ENCODE measurements around the gene PARP15. TPM values are rescaled to one million over a fixed set of nuclear protein-coding genes. Genes with fewer than 3 reads are reported as not detected.
"Not testable (repeated sequence)": the region's sequence is repeated elsewhere in the genome, so short reads cannot be mapped to it uniquely, and the experiment has no call there.

Gene PARP15
- total RNA-seq, 2 experiments from 2014 or later, result 36.6 to 38.6 TPM

DNA sequence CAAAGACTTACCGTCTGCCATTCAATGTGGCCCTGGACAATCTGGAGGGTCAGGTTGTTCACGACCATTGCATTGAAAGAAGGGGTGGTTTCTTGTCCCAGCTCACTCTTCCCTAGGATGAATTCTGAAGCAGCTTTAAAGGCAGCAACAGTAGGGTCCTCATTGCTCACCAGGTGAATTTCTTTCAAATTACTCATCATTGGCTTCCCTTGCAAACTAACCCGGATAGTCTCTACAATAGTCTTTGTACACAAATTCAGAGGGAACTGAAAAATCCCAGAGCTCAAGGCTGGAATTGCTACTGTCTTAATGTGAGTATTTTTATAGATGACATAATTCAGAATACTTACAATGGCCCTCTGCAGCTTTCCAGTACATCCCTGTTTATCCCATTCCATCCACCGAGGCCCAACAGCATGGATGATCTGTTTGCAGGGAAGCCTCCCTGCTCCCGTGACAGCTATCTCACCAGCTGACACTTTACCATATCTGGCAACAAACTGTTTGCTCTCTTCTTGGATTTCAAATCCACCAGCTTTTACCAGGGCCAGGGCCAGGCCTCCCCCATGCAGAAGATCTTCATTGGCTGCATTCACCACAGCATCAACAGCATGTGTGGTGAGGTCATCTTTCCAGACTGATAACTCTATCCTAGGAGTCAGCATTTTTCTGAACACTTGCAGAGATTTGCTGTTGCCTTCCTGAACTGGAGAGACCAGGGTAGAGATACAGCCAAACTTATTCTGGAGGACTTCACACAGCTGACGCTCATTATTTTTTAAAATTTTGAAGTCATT lies 22.0 kb upstream of the PARP15 start:
- ChIA-PET CTCF (interaction anchor here (2.4 to 11.0 kb wide), 2 partner anchors 123 to 124 kb away, joined by 22 to 248 read pairs; partner anchors contain the start of gene PARP14), POLR2A (interaction anchor here (0.5 to 1.4 kb wide), 4 partner anchors 8 to 239 kb away, joined by 3 to 6 read pairs (median 4); partner anchors contain the start of genes DTX3L and PARP9)
- peaks cover 79% of the 10 kb centered on the region for H3K36me3 Mint-ChIP-seq (ENCODE audit: low read depth)

GRCh38 chr3:122557356-122557755 lies 20.1 kb upstream of the PARP15 start:
- POLR2A ChIA-PET, result interaction anchor here (1.2 kb wide), 2 partner anchors 9 to 122 kb away, joined by 3 to 6 read pairs; no protein-coding TSS in a partner anchor
- DNase-seq, result no peak
- Mint-ChIP-seq H3K4me3 (no peak overlapping the region), H3K36me3 (ENCODE audit: low read depth) (peaks cover 73% of the 10 kb centered on the region), H3K9me3 (ENCODE audit: insufficient read depth) (no peaks in the 10 kb centered on the region), H3K27me3 (ENCODE audit: low read depth) (no peaks in the 10 kb centered on the region), H3K27ac (no peak overlapping the region), H3K4me1 (ENCODE audit: low read depth) (peaks cover 41% of the 10 kb centered on the region)
- CTCF ChIA-PET, result interaction anchor here (11.0 kb wide), 1 partner anchor 122 kb away, joined by 248 read pairs; the partner anchor contains the start of gene PARP14
- no peak for ATAC-seq

More for the DNA sequence above, 22.0 kb upstream of the PARP15 start:
- no peak for DNase-seq
- no peak overlapping the region for H3K4me3 Mint-ChIP-seq
- H3K27ac Mint-ChIP-seq, result no peak overlapping the region
- peaks cover 30% of the 10 kb centered on the region for H3K4me1 Mint-ChIP-seq (ENCODE audit: low read depth)
- H3K9me3 Mint-ChIP-seq (ENCODE audit: insufficient read depth), result no peaks in the 10 kb centered on the region
- no peak for ATAC-seq
- no peaks in the 10 kb centered on the region for H3K27me3 Mint-ChIP-seq (ENCODE audit: low read depth)

DNA sequence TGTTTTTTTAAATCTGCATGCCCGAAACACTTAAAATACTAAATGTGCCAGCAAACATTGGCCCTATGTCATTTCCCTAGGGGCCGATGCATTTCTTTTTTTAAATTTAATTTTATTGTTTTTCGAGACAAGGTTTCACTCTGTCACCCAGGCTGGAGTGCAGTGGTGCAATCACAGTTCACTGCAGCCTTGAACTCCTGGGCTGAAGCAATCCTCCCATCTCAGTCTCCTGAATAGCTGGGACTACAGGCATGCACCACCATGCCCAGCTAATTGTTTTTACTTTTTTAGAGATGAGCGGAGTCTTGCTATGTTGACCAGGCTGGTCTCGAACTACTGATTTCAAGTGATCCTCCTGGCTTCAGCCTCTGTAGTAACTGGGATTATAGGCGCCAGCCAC lies 18.8 kb upstream of the PARP15 start:
- no peak overlapping the region for H3K4me3 Mint-ChIP-seq
- no peaks in the 10 kb centered on the region for H3K9me3 Mint-ChIP-seq (ENCODE audit: insufficient read depth)
- H3K36me3 Mint-ChIP-seq (ENCODE audit: low read depth), result peaks cover 72% of the 10 kb centered on the region
- H3K27ac Mint-ChIP-seq, result no peak overlapping the region
- ChIA-PET CTCF (interaction anchor here (1.1 to 11.0 kb wide), 11 partner anchors 9 to 174 kb away, joined by 3 to 248 read pairs (median 4); partner anchors contain the start of genes FAM162A and PARP14), POLR2A (interaction anchor here (0.6 to 2.0 kb wide), 4 partner anchors 10 to 121 kb away, joined by 3 to 12 read pairs (median 3); partner anchors contain the start of gene PARP14)
- H3K27me3 Mint-ChIP-seq (ENCODE audit: low read depth), result no peaks in the 10 kb centered on the region
- H3K4me1 Mint-ChIP-seq (ENCODE audit: low read depth), result peaks cover 48% of the 10 kb centered on the region
- no peak for ATAC-seq
- no peak for DNase-seq

DNA sequence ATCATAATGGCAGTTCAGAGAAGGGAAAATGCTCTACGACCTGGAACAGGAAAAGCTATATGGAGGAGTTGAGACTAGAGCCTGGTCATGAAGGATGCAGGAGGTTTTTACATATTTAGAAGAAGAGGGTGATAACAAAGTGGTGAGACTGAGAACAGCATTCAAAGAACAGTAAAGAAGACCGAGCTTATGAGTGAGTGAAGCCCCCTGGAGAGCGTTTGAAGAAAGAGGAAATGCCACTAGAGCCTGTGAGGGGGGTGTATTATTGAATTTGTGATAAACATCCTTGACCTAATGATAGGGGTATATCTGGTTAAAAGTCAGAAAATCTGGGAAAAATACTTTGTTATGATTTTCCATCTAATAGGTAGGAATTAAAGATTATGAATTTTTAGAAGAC lies 17.5 kb upstream of the PARP15 start:
- H3K27me3 Mint-ChIP-seq (ENCODE audit: low read depth), result no peaks in the 10 kb centered on the region
- H3K27ac Mint-ChIP-seq, result peak overlapping the region; percentile 9
- ATAC-seq (no peak), DNase-seq (no peak)
- CTCF ChIA-PET, result interaction anchor here (1.1 to 11.0 kb wide), 13 partner anchors 11 to 175 kb away, joined by 3 to 248 read pairs (median 4); partner anchors contain the start of genes FAM162A, PARP14 and PARP15
- POLR2A ChIA-PET, result interaction anchor here (0.9 to 2.0 kb wide), 4 partner anchors 117 to 144 kb away, joined by 3 to 12 read pairs (median 3); partner anchors contain the start of genes PARP14 and WDR5B
- H3K4me3 Mint-ChIP-seq, result no peak overlapping the region
- peaks cover 75% of the 10 kb centered on the region for H3K36me3 Mint-ChIP-seq (ENCODE audit: low read depth)
- H3K4me1 Mint-ChIP-seq (ENCODE audit: low read depth), result peaks cover 42% of the 10 kb centered on the region
- no peaks in the 10 kb centered on the region for H3K9me3 Mint-ChIP-seq (ENCODE audit: insufficient read depth)

- peak overlapping the region; percentile 49 for H3K4me3 Mint-ChIP-seq
- H3K27me3 Mint-ChIP-seq (ENCODE audit: low read depth), result no peaks in the 10 kb centered on the region
- H3K4me1 Mint-ChIP-seq (ENCODE audit: low read depth), result peaks cover 37% of the 10 kb centered on the region
- DNase-seq (peak; percentile 80), ATAC-seq (peak; percentile 11)
- ChIA-PET POLR2A (interaction anchor here (2.0 kb wide), 1 partner anchor 119 kb away, joined by 12 read pairs; the partner anchor contains the start of gene PARP14), CTCF (interaction anchor here (0.8 to 11.0 kb wide), 6 partner anchors 15 to 127 kb away, joined by 3 to 248 read pairs (median 4); partner anchors contain the start of gene PARP14)
- H3K36me3 Mint-ChIP-seq (ENCODE audit: low read depth), result peaks cover 73% of the 10 kb centered on the region
- no peaks in the 10 kb centered on the region for H3K9me3 Mint-ChIP-seq (ENCODE audit: insufficient read depth)
- H3K27ac Mint-ChIP-seq, result peak overlapping the region; percentile 77
Measured at GRCh38 chr3:122560680-122561079, 16.8 kb upstream of the PARP15 start.

DNA sequence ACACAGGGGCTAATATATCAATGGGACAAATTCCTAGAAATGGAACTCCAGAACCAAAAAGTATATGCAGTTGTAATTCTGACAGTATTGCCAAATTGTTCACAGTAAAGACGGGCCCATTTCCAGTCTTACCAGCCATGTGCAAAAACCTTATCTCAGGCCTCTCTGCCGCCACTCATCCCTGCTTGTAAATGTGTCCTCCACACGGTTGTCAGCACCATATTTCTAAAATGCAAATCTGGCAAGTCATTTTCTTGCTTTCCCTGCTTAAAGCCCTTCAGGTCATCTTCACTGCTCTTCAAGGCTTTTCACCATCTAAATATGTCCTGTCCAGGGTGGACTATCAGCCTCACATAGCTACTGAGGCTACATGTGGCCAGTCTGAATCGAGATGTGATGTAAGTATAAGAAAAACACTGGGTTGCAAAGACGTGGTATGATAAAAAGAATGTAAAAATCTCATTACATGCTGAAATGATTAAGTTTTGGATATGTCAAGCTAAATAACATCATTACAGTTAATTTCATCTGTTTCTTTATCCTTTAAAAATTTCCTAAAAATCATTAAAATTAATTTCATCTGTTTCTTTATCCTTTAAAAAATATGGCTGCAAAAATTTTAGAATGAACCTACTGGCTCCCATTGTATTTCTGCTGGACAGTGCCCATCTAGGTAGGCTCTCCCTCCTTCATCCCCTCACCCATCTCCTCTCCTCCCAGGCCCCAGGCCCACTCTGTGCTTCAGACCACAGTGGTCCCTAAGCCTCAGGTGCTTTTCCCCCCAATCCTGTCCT lies 14.3 kb upstream of the PARP15 start:
- no peaks in the 10 kb centered on the region for H3K27me3 Mint-ChIP-seq (ENCODE audit: low read depth)
- ATAC-seq, result no peak
- H3K4me1 Mint-ChIP-seq (ENCODE audit: low read depth), result peaks cover 56% of the 10 kb centered on the region
- peaks cover 75% of the 10 kb centered on the region for H3K36me3 Mint-ChIP-seq (ENCODE audit: low read depth)
- ChIA-PET CTCF (interaction anchor here (1.1 to 11.0 kb wide), 4 partner anchors 116 to 170 kb away, joined by 3 to 248 read pairs (median 10); partner anchors contain the start of genes PARP14 and WDR5B), POLR2A (interaction anchor here (0.6 to 5.5 kb wide), 5 partner anchors 9 to 147 kb away, joined by 3 to 101 read pairs (median 6); partner anchors contain the start of genes PARP14 and WDR5B)
- peak; percentile 30 for DNase-seq
- peak overlapping the region; percentile 98 for H3K4me3 Mint-ChIP-seq
- peak overlapping the region; percentile 99 for H3K27ac Mint-ChIP-seq
- no peaks in the 10 kb centered on the region for H3K9me3 Mint-ChIP-seq (ENCODE audit: insufficient read depth)

GRCh38 chr3:122563717-122564025 lies 13.8 kb upstream of the PARP15 start:
- ATAC-seq, result peak; percentile 12
- peak overlapping the region; percentile 99 for H3K27ac Mint-ChIP-seq

DNA sequence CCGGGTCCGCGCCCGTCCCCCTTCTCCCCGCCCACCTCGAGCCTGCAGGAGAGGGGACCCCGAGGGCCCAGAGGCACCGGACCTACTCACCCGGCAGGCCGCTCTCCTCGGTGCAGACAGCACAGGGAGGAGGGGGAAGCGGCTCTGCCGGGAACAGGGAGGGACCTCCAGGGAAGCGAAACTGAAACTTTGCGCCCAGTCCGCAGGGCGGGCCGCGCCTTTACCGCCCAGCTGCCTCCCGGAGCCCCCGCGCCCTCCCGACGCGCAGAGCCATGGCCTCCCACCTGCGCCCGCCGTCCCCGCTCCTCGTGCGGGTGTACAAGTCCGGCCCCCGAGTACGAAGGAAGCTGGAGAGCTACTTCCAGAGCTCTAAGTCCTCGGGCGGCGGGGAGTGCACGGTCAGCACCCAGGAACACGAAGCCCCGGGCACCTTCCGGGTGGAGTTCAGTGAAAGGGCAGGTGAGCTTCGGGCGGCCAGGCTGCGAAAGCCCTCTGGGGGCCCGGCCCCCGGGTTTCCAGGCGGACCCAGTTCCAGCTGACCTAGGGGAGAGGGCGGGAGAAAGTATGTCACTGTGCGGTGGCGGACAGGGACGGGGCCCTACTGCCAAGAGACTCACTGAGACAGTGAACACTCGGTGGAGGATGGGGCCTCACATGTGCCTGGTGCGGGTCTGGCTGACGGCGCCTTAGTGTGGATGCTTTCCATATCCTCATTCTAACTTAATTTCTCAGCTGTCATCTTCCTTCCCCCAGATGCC lies 13.1 kb upstream of the PARP15 start, which contains the start of the genes DTX3L and PARP9:
DTX3L (plus strand) TSS at position 184 of the 758 bp plus-strand sequence; CDS start at position 273, 89 bp downstream.
PARP9 (minus strand) TSS at position 146 of the 758 bp plus-strand sequence. CDS start 4,680 bp downstream, outside the sequence.
- Mint-ChIP-seq H3K27me3 (ENCODE audit: low read depth) (no peaks in the 10 kb centered on the region), H3K9me3 (ENCODE audit: insufficient read depth) (no peaks in the 10 kb centered on the region), H3K4me3 (peak within 1 kb of the TSS; percentile 98), H3K27ac (peak within 1 kb of the TSS; percentile 99), H3K36me3 (ENCODE audit: low read depth) (peaks cover 78% of the 10 kb centered on the region), H3K4me1 (ENCODE audit: low read depth) (peaks cover 68% of the 10 kb centered on the region)
- peak; percentile 95 for ATAC-seq
- POLR2A ChIA-PET, result interaction anchor here (0.6 to 5.5 kb wide), 20 partner anchors 8 to 904 kb away, joined by 3 to 101 read pairs (median 4); partner anchors contain the start of genes HCLS1, KPNA1, PARP14 and PARP15
- DNase-seq, result peak; percentile 91
- CTCF ChIA-PET, result interaction anchor here (1.1 to 11.0 kb wide), 3 partner anchors 14 to 181 kb away, joined by 3 to 248 read pairs (median 4); partner anchors contain the start of genes FAM162A and PARP14

More at GRCh38 chr3:122563717-122564025, 13.8 kb upstream of the PARP15 start:
- H3K27me3 Mint-ChIP-seq (ENCODE audit: low read depth), result no peaks in the 10 kb centered on the region
- peaks cover 77% of the 10 kb centered on the region for H3K36me3 Mint-ChIP-seq (ENCODE audit: low read depth)
- DNase-seq, result peak; percentile 40
- peak overlapping the region; percentile 98 for H3K4me3 Mint-ChIP-seq
- no peaks in the 10 kb centered on the region for H3K9me3 Mint-ChIP-seq (ENCODE audit: insufficient read depth)
- peaks cover 61% of the 10 kb centered on the region for H3K4me1 Mint-ChIP-seq (ENCODE audit: low read depth)
- CTCF ChIA-PET, result interaction anchor here (1.1 to 11.0 kb wide), 3 partner anchors 115 to 180 kb away, joined by 3 to 248 read pairs (median 4); partner anchors contain the start of genes FAM162A and PARP14
- POLR2A ChIA-PET, result interaction anchor here (0.6 to 5.5 kb wide), 13 partner anchors 8 to 148 kb away, joined by 3 to 101 read pairs (median 6); partner anchors contain the start of genes KPNA1, PARP14, PARP15 and WDR5B

GRCh38 chr3:122568131-122568530 lies 9.3 kb upstream of the PARP15 start:
- not testable (repeated sequence) for H3K4me3 Mint-ChIP-seq; H3K9me3 Mint-ChIP-seq (ENCODE audit: insufficient read depth); ATAC-seq; H3K27me3 Mint-ChIP-seq (ENCODE audit: low read depth); DNase-seq
- H3K36me3 Mint-ChIP-seq (ENCODE audit: low read depth), result peaks cover 84% of the 10 kb centered on the region
- H3K4me1 Mint-ChIP-seq (ENCODE audit: low read depth), result peaks cover 62% of the 10 kb centered on the region
- H3K27ac Mint-ChIP-seq, result peak overlapping the region; percentile 43
- ChIA-PET POLR2A (interaction anchor here (1.5 kb wide), 1 partner anchor 111 kb away, joined by 3 read pairs; no protein-coding TSS in a partner anchor), CTCF (interaction anchor here (2.4 to 2.7 kb wide), 2 partner anchors 10 to 111 kb away, joined by 6 to 15 read pairs; partner anchors contain the start of genes PARP14 and PARP15)

GRCh38 chr3:122568755-122569154 lies 8.7 kb upstream of the PARP15 start:
- Mint-ChIP-seq H3K9me3 (ENCODE audit: insufficient read depth) (no peaks in the 10 kb centered on the region), H3K4me3 (no peak overlapping the region), H3K27ac (peak overlapping the region; percentile 27), H3K27me3 (ENCODE audit: low read depth) (no peaks in the 10 kb centered on the region), H3K36me3 (ENCODE audit: low read depth) (peaks cover 84% of the 10 kb centered on the region), H3K4me1 (ENCODE audit: low read depth) (peaks cover 63% of the 10 kb centered on the region)
- ChIA-PET CTCF (interaction anchor here (2.4 to 2.7 kb wide), 2 partner anchors 9 to 111 kb away, joined by 6 to 15 read pairs; partner anchors contain the start of genes PARP14 and PARP15), POLR2A (interaction anchor here (1.5 kb wide), 1 partner anchor 110 kb away, joined by 3 read pairs; no protein-coding TSS in a partner anchor)
- ATAC-seq (no peak), DNase-seq (no peak)

All from activated CD8-positive, alpha-beta T cell treated with anti-CD3 and anti-CD28 coated beads, Interleukin-2, amount 10 ng/mL, durations not matched to agents 7 days and 5 days (primary cell).